H9 (cell line): ENCODE data around the gene FAM209A. TPM values are rescaled to one million over a fixed set of nuclear protein-coding genes. Genes with fewer than 3 reads are reported as not detected.

Experiments
- DNase-seq: peaks from one replicate; pipeline ENCODE4 v3.0.0-alpha.2; 2017
- H2AFZ ChIP-seq: one replicate; pipeline ENCODE4 v1.6.1; 2013; ENCODE audit warnings: mild to moderate bottlenecking, low read length, control low read depth, moderate library complexity
- H2AK5ac ChIP-seq: 2 replicates; pipeline ENCODE4 v1.6.1; 2013; ENCODE audit warnings: low read length, control low read depth, mixed read lengths; ENCODE audit not compliant: insufficient read length
- H2BK120ac ChIP-seq: one replicate; pipeline ENCODE4 v1.6.1; 2013; ENCODE audit warnings: low read depth, mild to moderate bottlenecking, low read length, control low read depth, inconsistent platforms; ENCODE audit not compliant: poor library complexity, severe bottlenecking
- H2BK12ac ChIP-seq: 2 replicates; pipeline ENCODE4 v1.6.1; 2013; ENCODE audit warnings: low read length, control low read depth, mixed read lengths, low read depth; ENCODE audit not compliant: insufficient read length
- H2BK15ac ChIP-seq: 2 replicates; pipeline ENCODE4 v1.6.1; 2013; ENCODE audit warnings: low read depth, low read length, control low read depth
- H2BK20ac ChIP-seq: one replicate; pipeline ENCODE4 v1.6.1; 2013; ENCODE audit warnings: low read depth, mild to moderate bottlenecking, low read length, control low read depth, inconsistent platforms; ENCODE audit not compliant: poor library complexity, severe bottlenecking
- H2BK5ac ChIP-seq: 2 replicates; pipeline ENCODE4 v1.6.1; 2013; ENCODE audit warnings: low read length, control low read depth, mixed read lengths; ENCODE audit not compliant: insufficient read length
- H3K14ac ChIP-seq: 2 replicates; pipeline ENCODE4 v1.6.1; 2013; ENCODE audit warnings: low read length, control low read depth; ENCODE audit not compliant: insufficient read depth
- H3K18ac ChIP-seq: 2 replicates; pipeline ENCODE4 v1.6.1; 2013; ENCODE audit warnings: low read depth, mild to moderate bottlenecking, mixed read lengths, low read length, control low read depth; ENCODE audit not compliant: insufficient read length
- H3K23ac ChIP-seq: 2 replicates; pipeline ENCODE4 v1.6.1; 2013; ENCODE audit warnings: low read length, control low read depth, mixed read lengths, low read depth; ENCODE audit not compliant: insufficient read length
- H3K23me2 ChIP-seq: 2 replicates; pipeline ENCODE4 v1.6.1; 2013; ENCODE audit warnings: low read depth, mild to moderate bottlenecking, mixed read lengths, low read length, control low read depth; ENCODE audit not compliant: insufficient read length, poor library complexity, severe bottlenecking
- H3K27ac ChIP-seq: 2 replicates; pipeline ENCODE4 v1.5.1; 2013; ENCODE audit warnings: low read length, control low read depth, mixed read lengths, low read depth; ENCODE audit not compliant: insufficient read length
- H3K27me3 ChIP-seq: 2 replicates; pipeline ENCODE4 v1.6.1; 2013; ENCODE audit warnings: low read length, control low read depth, inconsistent platforms; ENCODE audit not compliant: insufficient read depth
- H3K4ac ChIP-seq: 2 replicates; pipeline ENCODE4 v1.6.1; 2013; ENCODE audit warnings: low read depth, mild to moderate bottlenecking, control low read depth, inconsistent platforms, low read length, moderate library complexity
- H3K4me1 ChIP-seq: 2 replicates; pipeline ENCODE4 v1.6.1; 2013; ENCODE audit warnings: low read length, control low read depth, inconsistent platforms; ENCODE audit not compliant: insufficient read depth
- H3K4me2 ChIP-seq: 2 replicates; pipeline ENCODE4 v1.6.1; 2013; ENCODE audit warnings: low read length, control low read depth, mixed read lengths; ENCODE audit not compliant: insufficient read length, insufficient read depth
- H3K56ac ChIP-seq: 2 replicates; pipeline ENCODE4 v1.6.1; 2013; ENCODE audit warnings: low read depth, mild to moderate bottlenecking, mixed read lengths, low read length, control low read depth; ENCODE audit not compliant: insufficient read length
- H3K79me1 ChIP-seq: 2 replicates; pipeline ENCODE4 v1.6.1; 2013; ENCODE audit warnings: low read depth, mild to moderate bottlenecking, moderate library complexity, low read length, control low read depth, inconsistent platforms; ENCODE audit not compliant: insufficient read depth, poor library complexity, severe bottlenecking
- H3K79me2 ChIP-seq: 2 replicates; pipeline ENCODE4 v1.6.1; 2013; ENCODE audit warnings: low read length, control low read depth, inconsistent platforms; ENCODE audit not compliant: insufficient read depth
- H3K9ac ChIP-seq: 2 replicates; pipeline ENCODE4 v1.6.1; 2013; ENCODE audit warnings: low read length, control low read depth, mixed read lengths; ENCODE audit not compliant: insufficient read length; ENCODE audit errors: extremely low read depth
- H3K9me3 ChIP-seq: one replicate; pipeline ENCODE4 v1.6.1; 2013; ENCODE audit warnings: low read depth, low read length, inconsistent platforms; ENCODE audit not compliant: control insufficient read depth
- H3T11ph ChIP-seq: one replicate; pipeline ENCODE4 v1.6.1; 2013; ENCODE audit warnings: mild to moderate bottlenecking, low read length, control low read depth, inconsistent platforms
- H4K20me1 ChIP-seq: one replicate; pipeline ENCODE4 v1.6.1; 2013; ENCODE audit not compliant: control insufficient read depth, insufficient read length, insufficient read depth
- H4K5ac ChIP-seq: 2 replicates; pipeline ENCODE4 v1.6.1; 2013; ENCODE audit warnings: low read depth, mild to moderate bottlenecking, mixed read lengths, low read length, control low read depth; ENCODE audit not compliant: insufficient read length
- H4K8ac ChIP-seq: replicated peaks from 2 replicates; pipeline ENCODE4 v1.6.1; 2013; ENCODE audit warnings: low read length, control low read depth, mixed read lengths, low read depth; ENCODE audit not compliant: insufficient read length
- H4K91ac ChIP-seq: 2 replicates; pipeline ENCODE4 v1.6.1; 2013; ENCODE audit warnings: low read depth, mild to moderate bottlenecking, moderate library complexity, mixed read lengths, low read length, control low read depth; ENCODE audit not compliant: insufficient read length
- H3K27ac Mint-ChIP-seq, 3 experiments: 2 replicates in 2 of 3; 3 replicates in 1 of 3; pipeline ENCODE4 v1.8.0; 2020 to 2021; ENCODE audit warnings: mixed read lengths in 3 of 3, mild to moderate bottlenecking in 1 of 3, moderate library complexity in 1 of 3
- H3K27me3 Mint-ChIP-seq: 2 replicates; pipeline ENCODE4 v1.8.0; 2021; ENCODE audit warnings: low read depth, mild to moderate bottlenecking, moderate library complexity, mixed read lengths
- H3K36me3 Mint-ChIP-seq, 3 experiments: 2 replicates in 2 of 3; 3 replicates in 1 of 3; pipeline ENCODE4 v1.8.0; 2020 to 2021; ENCODE audit warnings: low read depth in 3 of 3, mixed read lengths in 3 of 3; ENCODE audit not compliant: insufficient read depth in 1 of 3
- H3K4me1 Mint-ChIP-seq, 2 experiments: 2 replicates each; pipeline ENCODE4 v1.8.0; 2020; ENCODE audit warnings: mixed read lengths in 2 of 2
- H3K4me3 Mint-ChIP-seq, 2 experiments: 2 replicates in 1 of 2; 3 replicates in 1 of 2; pipeline ENCODE4 v1.8.0; 2020 to 2021; ENCODE audit warnings: mild to moderate bottlenecking in 2 of 2, mixed read lengths in 2 of 2, moderate library complexity in 1 of 2
- H3K9me3 Mint-ChIP-seq, 2 experiments: 2 replicates in 1 of 2; 3 replicates in 1 of 2; pipeline ENCODE4 v1.8.0; 2020; ENCODE audit warnings: mild to moderate bottlenecking in 2 of 2, mixed read lengths in 2 of 2, moderate library complexity in 1 of 2
- WGBS: extraction: QIAGEN DNeasy Blood & Tissue Kit; methylation state at CpG from one replicate; pipeline ENCODE4 v1.1.7; 2013; ENCODE audit warnings: missing lambda C conversion rate, low lambda C conversion rate, mixed read lengths; ENCODE audit not compliant: insufficient read length; ENCODE audit errors: extremely low coverage; 5-methylcytosine and 5-hydroxymethylcytosine counted together
- total RNA-seq: library from RNA; stranded (reverse); gene quantifications from 2 replicates; pipeline ENCODE4 v1.2.1, GENCODE V29; 2021
- TF ChIP-seq, protein P1 (sequence below): fragments of 200-600 bp; sonication (generic); conservative IDR thresholded peaks from 3 replicates; pipeline ENCODE4 v1.8.0; 2021; ENCODE audit warnings: antibody characterized with exemption, mild to moderate bottlenecking

FAM209A gene
- total RNA-seq, 1 experiment from 2014 or later, result not detected

DNA sequence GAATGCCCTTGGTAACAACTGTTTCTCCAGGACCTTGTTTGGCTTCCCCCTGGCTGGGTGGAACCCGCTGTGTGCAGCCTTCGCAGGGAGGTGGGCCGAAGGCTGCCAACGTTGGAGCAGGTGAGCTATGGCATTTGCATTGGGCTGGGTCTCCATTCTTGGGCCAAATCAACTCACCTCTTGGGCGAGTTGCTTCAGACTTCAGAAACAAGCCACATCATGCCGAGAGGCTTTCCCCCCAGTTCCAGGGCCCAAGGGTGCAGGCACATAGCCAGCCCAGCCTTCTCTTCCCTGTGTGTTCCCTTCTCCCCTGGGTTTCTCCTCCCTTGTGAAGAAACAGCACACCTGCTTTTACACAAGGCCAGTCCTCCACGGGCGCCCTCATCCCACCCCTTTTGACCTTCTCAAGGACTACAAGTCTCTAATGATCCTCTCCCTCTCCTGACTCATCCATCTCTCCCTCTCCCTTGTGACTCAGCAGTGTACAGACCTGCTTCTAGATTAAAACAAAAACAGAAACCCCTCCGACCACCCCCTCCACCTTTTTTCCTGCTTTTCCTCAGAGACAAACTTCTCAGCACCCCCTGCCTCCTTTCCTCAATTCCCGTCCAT lies 50.1 kb downstream of the FAM209A start:
- Histone ChIP-seq H3K79me1 (no peaks in the 10 kb centered on the region), H3K23me2 (no peaks in the 10 kb centered on the region), H2AK5ac (no peak overlapping the region), H3K23ac (no peak overlapping the region), H3K9ac (no peak overlapping the region), H3K56ac (no peak overlapping the region), H3K14ac (no peak overlapping the region), H2BK5ac (no peak overlapping the region), H3K4ac (no peak overlapping the region), H2BK15ac (no peak overlapping the region), H4K8ac (no peak overlapping the region), H3K18ac (no peak overlapping the region), H2AFZ (no peak overlapping the region), H4K20me1 (no peaks in the 10 kb centered on the region), H3K79me2 (no peaks in the 10 kb centered on the region), H3K27ac (no peak overlapping the region), H3K9me3 (no peaks in the 10 kb centered on the region), H3K4me2 (no peak overlapping the region), H2BK120ac (no peak overlapping the region), H3K27me3 (no peaks in the 10 kb centered on the region), H2BK12ac (no peak overlapping the region), H4K91ac (no peak overlapping the region), H3K4me1 (no peaks in the 10 kb centered on the region), H3T11ph (no peak overlapping the region), H2BK20ac (no peak overlapping the region), H4K5ac (no peak overlapping the region)
- Mint-ChIP-seq H3K9me3 (peaks cover 0 to 3% of the 10 kb centered on the region in 2 experiments; a peak in 2 of 5 replicates), H3K27ac (no peak overlapping the region; a peak in 2 of 7 replicates), H3K36me3 (no peaks in the 10 kb centered on the region), H3K4me3 (no peak overlapping the region; a peak in 1 of 5 replicates), H3K4me1 (peaks cover 10 to 12% of the 10 kb centered on the region in 2 experiments; a peak in 3 of 4 replicates), H3K27me3 (peaks cover 2% of the 10 kb centered on the region; the same call in 1 of the 2 replicates)
- DNase-seq, result no peak
- TF ChIP-seq, protein P1, sequence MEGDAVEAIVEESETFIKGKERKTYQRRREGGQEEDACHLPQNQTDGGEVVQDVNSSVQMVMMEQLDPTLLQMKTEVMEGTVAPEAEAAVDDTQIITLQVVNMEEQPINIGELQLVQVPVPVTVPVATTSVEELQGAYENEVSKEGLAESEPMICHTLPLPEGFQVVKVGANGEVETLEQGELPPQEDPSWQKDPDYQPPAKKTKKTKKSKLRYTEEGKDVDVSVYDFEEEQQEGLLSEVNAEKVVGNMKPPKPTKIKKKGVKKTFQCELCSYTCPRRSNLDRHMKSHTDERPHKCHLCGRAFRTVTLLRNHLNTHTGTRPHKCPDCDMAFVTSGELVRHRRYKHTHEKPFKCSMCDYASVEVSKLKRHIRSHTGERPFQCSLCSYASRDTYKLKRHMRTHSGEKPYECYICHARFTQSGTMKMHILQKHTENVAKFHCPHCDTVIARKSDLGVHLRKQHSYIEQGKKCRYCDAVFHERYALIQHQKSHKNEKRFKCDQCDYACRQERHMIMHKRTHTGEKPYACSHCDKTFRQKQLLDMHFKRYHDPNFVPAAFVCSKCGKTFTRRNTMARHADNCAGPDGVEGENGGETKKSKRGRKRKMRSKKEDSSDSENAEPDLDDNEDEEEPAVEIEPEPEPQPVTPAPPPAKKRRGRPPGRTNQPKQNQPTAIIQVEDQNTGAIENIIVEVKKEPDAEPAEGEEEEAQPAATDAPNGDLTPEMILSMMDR, result no peak
- no CpG with 5 or more reads among the region's 10 CpGs for WGBS
